B cell (primary cell): ENCODE data around the gene RBBP8NL. TPM values are rescaled to one million over a fixed set of nuclear protein-coding genes. Genes with fewer than 3 reads are reported as not detected.

Experiments
- ATAC-seq: fragments of 200-7000 bp; cut with Tn5 transposase; one replicate; pipeline ENCODE4 v1.10.0; 2021; ENCODE audit warnings: low read depth, mild to moderate bottlenecking, moderate number of reproducible peaks, moderate library complexity
- CTCF ChIA-PET: fragments of 350-600 bp; sonication (Branson Sonifier 250); formaldehyde crosslinking; loops from one replicate; lab custom pipeline; 2021; ENCODE audit warnings: antibody characterized with exemption, inconsistent platforms; lab: Charles Lee
- POLR2A ChIA-PET: fragments of 350-600 bp; sonication (Branson Sonifier 250); formaldehyde crosslinking; loops from one replicate; lab custom pipeline; 2021; ENCODE audit warnings: antibody characterized with exemption; lab: Charles Lee
- DNase-seq: peaks from one replicate; pipeline ENCODE4 v3.0.0; 2013
- H2AFZ ChIP-seq: 2 replicates; pipeline ENCODE4 v1.6.1; 2012; ENCODE audit warnings: mild to moderate bottlenecking, low read depth, low read length; ENCODE audit not compliant: insufficient read depth, poor library complexity, severe bottlenecking
- H3K27ac ChIP-seq, 2 donors: 1 replicate in 1 of 2; 2 replicates in 1 of 2; pipeline ENCODE4 v1.5.1; 2012 to 2013; ENCODE audit warnings: low read length in 2 of 2, mild to moderate bottlenecking in 2 of 2, moderate library complexity in 1 of 2
- H3K27me3 ChIP-seq, 4 experiments: fragments of 200-600 bp in 1 of 4; sonication (generic) in 1 of 4; replicated peaks in 1 of 4; 1 replicate in 2 of 4; 2 replicates in 2 of 4; pipeline versions ENCODE4 v1.6.1 to v1.7.0; 2013 to 2016; ENCODE audit warnings: low read length in 3 of 4, mild to moderate bottlenecking in 2 of 4, mixed read lengths in 1 of 4, moderate library complexity in 1 of 4; ENCODE audit not compliant: insufficient read depth in 4 of 4, control insufficient read depth in 3 of 4; ENCODE audit errors: control extremely low read depth in 1 of 4
- H3K36me3 ChIP-seq, 2 experiments: replicated peaks in 1 of 2; 1 replicate in 1 of 2; 2 replicates in 1 of 2; pipeline versions ENCODE4 v1.6.1 to v1.7.1; 2013; ENCODE audit warnings: low read length in 1 of 2; ENCODE audit not compliant: insufficient read depth in 2 of 2, control insufficient read depth in 1 of 2; ENCODE audit errors: control extremely low read depth in 1 of 2, extremely low read depth in 1 of 2
- H3K4me1 ChIP-seq, 2 donors: fragments of 200-600 bp in 1 of 2; sonication (generic) in 1 of 2; 1 replicate in 1 of 2; 2 replicates in 1 of 2; pipeline versions ENCODE4 v1.5.1 to v1.6.1; 2013 to 2017; ENCODE audit warnings: low read length in 2 of 2; ENCODE audit not compliant: control insufficient read depth in 2 of 2, insufficient read depth in 2 of 2
- H3K4me2 ChIP-seq: replicated peaks from 2 replicates; pipeline ENCODE3; 2012; ENCODE audit warnings: mild to moderate bottlenecking, low read depth, low read length; ENCODE audit not compliant: poor library complexity, severe bottlenecking
- H3K4me3 ChIP-seq, 5 experiments: fragments of 200-600 bp in 1 of 5; sonication (generic) in 1 of 5; 1 replicate in 3 of 5; 2 replicates in 2 of 5; pipeline versions ENCODE4 v1.5.1 to v1.7.0; 2011 to 2016; ENCODE audit warnings: low read length in 4 of 5, mild to moderate bottlenecking in 4 of 5, low read depth in 2 of 5, control low read depth in 1 of 5, moderate library complexity in 1 of 5; ENCODE audit not compliant: insufficient read depth in 1 of 5; ENCODE audit errors: control extremely low read depth in 1 of 5, extremely low read depth in 1 of 5
- H3K79me2 ChIP-seq: fragments of 200-600 bp; sonication (generic); one replicate; pipeline ENCODE4 v1.6.0; 2016; ENCODE audit warnings: low read length; ENCODE audit not compliant: control insufficient read depth, insufficient read depth
- H3K9ac ChIP-seq: fragments of 200-600 bp; sonication (generic); 2 replicates; pipeline ENCODE4 v1.6.1; 2017; ENCODE audit warnings: mild to moderate bottlenecking, low read length, moderate library complexity
- H3K9me3 ChIP-seq, 3 donors: one replicate each; pipeline versions ENCODE4 v1.6.1 to v1.7.1; 2013; ENCODE audit warnings: low read length in 2 of 3; ENCODE audit not compliant: control insufficient read depth in 2 of 3, insufficient read depth in 1 of 3; ENCODE audit errors: control extremely low read depth in 1 of 3
- H4K20me1 ChIP-seq: 2 replicates; pipeline ENCODE4 v1.6.0; 2012; ENCODE audit warnings: mild to moderate bottlenecking, low read length; ENCODE audit not compliant: insufficient read depth, control insufficient read depth, poor library complexity, severe bottlenecking
- H3K27ac Mint-ChIP-seq: one replicate; pipeline ENCODE4 v1.8.0; 2021; ENCODE audit warnings: mixed read lengths
- H3K27me3 Mint-ChIP-seq: one replicate; pipeline ENCODE4 v1.8.0; 2021; ENCODE audit warnings: mixed read lengths
- H3K4me1 Mint-ChIP-seq: one replicate; pipeline ENCODE4 v1.8.0; 2021; ENCODE audit warnings: mixed read lengths
- H3K4me3 Mint-ChIP-seq: one replicate; pipeline ENCODE4 v1.8.0; 2021; ENCODE audit warnings: mixed read lengths
- H3K9me3 Mint-ChIP-seq: one replicate; pipeline ENCODE4 v1.8.0; 2022; ENCODE audit warnings: mixed read lengths; ENCODE audit not compliant: insufficient read depth
- EZH2 ChIP-seq: IDR thresholded peaks from 2 replicates; pipeline ENCODE4 v1.6.1; 2012; ENCODE audit warnings: borderline replicate concordance, low read depth, mild to moderate bottlenecking, moderate library complexity, low read length; ENCODE audit not compliant: insufficient read depth, poor library complexity, severe bottlenecking
- WGBS: methylation state at CpG from one replicate; pipeline ENCODE4 v1.1.5; 2013; ENCODE audit warnings: missing lambda C conversion rate; ENCODE audit not compliant: insufficient coverage; 5-methylcytosine and 5-hydroxymethylcytosine counted together
- intact Hi-C: fragments of 100-400 bp; cut with micrococcal nuclease; formaldehyde crosslinking; loops from one replicate; pipeline ENCODE4 v1.10.0; 2022
- polyA plus RNA-seq: library from polyadenylated mRNA; depleted of rRNA; stranded (reverse); fragments of >200 nt; gene quantifications from 2 replicates; pipeline ENCODE4 v1.2.3, GENCODE V29; 2012
- total RNA-seq, 2 donors: library from RNA; stranded (reverse); fragments of 120-200 nt in 1 of 2; gene quantifications; 1 replicate in 1 of 2; 2 replicates in 1 of 2; pipeline versions ENCODE4 v1.2.3 to v1.2.4, GENCODE V29; 2013 to 2022
- TF ChIP-seq, protein P1 (sequence below): fragments of 200-600 bp; IDR thresholded peaks from one replicate; pipeline ENCODE4 v1.8.0; 2022; ENCODE audit warnings: antibody characterized with exemption, mild to moderate bottlenecking

The RBBP8NL gene
- total and polyA plus RNA-seq, 2 donors (not counting 1 experiment from before 2014, with no cell fraction given), result not detected

- ATAC-seq (no peak), DNase-seq (no peak)
- Histone ChIP-seq H3K4me1 (no peaks in the 10 kb centered on the region), H3K27ac (no peak overlapping the region), H3K4me3 (no peak overlapping the region), H4K20me1 (no peaks in the 10 kb centered on the region), H3K9me3 (no peaks in the 10 kb centered on the region), H2AFZ (no peak overlapping the region), H3K4me2 (no peak overlapping the region), H3K79me2 (no peaks in the 10 kb centered on the region), H3K9ac (no peak overlapping the region), H3K36me3 (no peaks in the 10 kb centered on the region), H3K27me3 (peaks cover 0 to 10% (median 3%) of the 10 kb centered on the region in 4 experiments)
- Mint-ChIP-seq H3K9me3 (no peaks in the 10 kb centered on the region), H3K4me1 (no peaks in the 10 kb centered on the region), H3K27ac (no peak overlapping the region), H3K27me3 (peaks cover 16% of the 10 kb centered on the region), H3K4me3 (no peak overlapping the region)
- no peak for TF ChIP-seq EZH2
- TF ChIP-seq, protein P1, sequence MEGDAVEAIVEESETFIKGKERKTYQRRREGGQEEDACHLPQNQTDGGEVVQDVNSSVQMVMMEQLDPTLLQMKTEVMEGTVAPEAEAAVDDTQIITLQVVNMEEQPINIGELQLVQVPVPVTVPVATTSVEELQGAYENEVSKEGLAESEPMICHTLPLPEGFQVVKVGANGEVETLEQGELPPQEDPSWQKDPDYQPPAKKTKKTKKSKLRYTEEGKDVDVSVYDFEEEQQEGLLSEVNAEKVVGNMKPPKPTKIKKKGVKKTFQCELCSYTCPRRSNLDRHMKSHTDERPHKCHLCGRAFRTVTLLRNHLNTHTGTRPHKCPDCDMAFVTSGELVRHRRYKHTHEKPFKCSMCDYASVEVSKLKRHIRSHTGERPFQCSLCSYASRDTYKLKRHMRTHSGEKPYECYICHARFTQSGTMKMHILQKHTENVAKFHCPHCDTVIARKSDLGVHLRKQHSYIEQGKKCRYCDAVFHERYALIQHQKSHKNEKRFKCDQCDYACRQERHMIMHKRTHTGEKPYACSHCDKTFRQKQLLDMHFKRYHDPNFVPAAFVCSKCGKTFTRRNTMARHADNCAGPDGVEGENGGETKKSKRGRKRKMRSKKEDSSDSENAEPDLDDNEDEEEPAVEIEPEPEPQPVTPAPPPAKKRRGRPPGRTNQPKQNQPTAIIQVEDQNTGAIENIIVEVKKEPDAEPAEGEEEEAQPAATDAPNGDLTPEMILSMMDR, result no peak
- 85% methylated on average over 16 of the region's 19 CpGs for WGBS
- ChIA-PET CTCF (no interaction called here), POLR2A (no interaction called here)
- intact Hi-C loops, result no loop called here
Observed at GRCh38 chr20:62466806-62467537, 39.6 kb upstream of the RBBP8NL start.

GRCh38 chr20:62466072-62466760 is 38.9 kb upstream of the RBBP8NL start:
- ATAC-seq (no peak), DNase-seq (no peak)
- no peaks in the 10 kb centered on the region for H3K9me3 ChIP-seq
- 88% methylated on average over 48 of the region's 48 CpGs for WGBS
- H3K4me3 ChIP-seq, result no peak overlapping the region
- Mint-ChIP-seq H3K4me1 (no peaks in the 10 kb centered on the region), H3K27me3 (peaks cover 14% of the 10 kb centered on the region), H3K9me3 (no peaks in the 10 kb centered on the region), H3K4me3 (no peak overlapping the region), H3K27ac (no peak overlapping the region)
- H2AFZ ChIP-seq, result no peak overlapping the region
- intact Hi-C loops, result no loop called here
- no peaks in the 10 kb centered on the region for H3K36me3 ChIP-seq
- peaks cover 0 to 10% (median 3%) of the 10 kb centered on the region in 4 experiments for H3K27me3 ChIP-seq
- no peak for TF ChIP-seq EZH2
- TF ChIP-seq, protein P1, result no peak
- H3K4me2 ChIP-seq, result no peak overlapping the region
- ChIA-PET CTCF (no interaction called here), POLR2A (no interaction called here)
- no peaks in the 10 kb centered on the region for H3K79me2 ChIP-seq
- no peaks in the 10 kb centered on the region for H3K4me1 ChIP-seq
- no peaks in the 10 kb centered on the region for H4K20me1 ChIP-seq
- no peak overlapping the region for H3K9ac ChIP-seq
- no peak overlapping the region for H3K27ac ChIP-seq
